Neuronal stem cell (in vitro differentiated cells): ENCODE measurements around the gene GPR55.
A peak's percentile ranks its signal among the peaks of the same experiment; 100 is the strongest.

ENCODE experiments used
- DNase-seq: peaks from one replicate; pipeline ENCODE4 v3.0.0-alpha.2; 2013; ENCODE audit warnings: low spot score
- H2AFZ ChIP-seq: one replicate; pipeline ENCODE4 v1.6.1; 2013; ENCODE audit warnings: mild to moderate bottlenecking, low read length, inconsistent platforms
- H2AK5ac ChIP-seq: 2 replicates; pipeline ENCODE4 v1.6.1; 2013; ENCODE audit warnings: low read depth, mild to moderate bottlenecking, inconsistent platforms, low read length, moderate library complexity, mixed read lengths
- H2BK120ac ChIP-seq: 2 replicates; pipeline ENCODE4 v1.6.1; 2013; ENCODE audit warnings: low read depth, mild to moderate bottlenecking, inconsistent platforms, low read length, moderate library complexity, mixed read lengths
- H2BK12ac ChIP-seq: one replicate; pipeline ENCODE4 v1.6.1; 2013; ENCODE audit warnings: low read length, inconsistent platforms
- H2BK15ac ChIP-seq: 2 replicates; pipeline ENCODE4 v1.6.1; 2013; ENCODE audit warnings: mild to moderate bottlenecking, low read length, inconsistent platforms, mixed read lengths
- H2BK5ac ChIP-seq: one replicate; pipeline ENCODE4 v1.6.1; 2013; ENCODE audit warnings: inconsistent platforms, mild to moderate bottlenecking, low read length, moderate library complexity
- H3K14ac ChIP-seq: one replicate; pipeline ENCODE4 v1.6.1; 2013; ENCODE audit warnings: low read length, inconsistent platforms
- H3K18ac ChIP-seq: 2 replicates; pipeline ENCODE4 v1.6.1; 2013; ENCODE audit warnings: low read length, inconsistent platforms
- H3K23ac ChIP-seq: 2 replicates; pipeline ENCODE4 v1.6.1; 2013; ENCODE audit warnings: low read depth, mild to moderate bottlenecking, mixed read lengths, low read length, inconsistent platforms; ENCODE audit not compliant: poor library complexity
- H3K27ac ChIP-seq: replicated peaks from 3 replicates; pipeline ENCODE4 v1.5.1; 2013; ENCODE audit warnings: low read length, inconsistent platforms
- H3K27me3 ChIP-seq, 3 experiments: 2 replicates each; pipeline ENCODE4 v1.6.1; 2013; ENCODE audit warnings: low read length in 3 of 3, mild to moderate bottlenecking in 2 of 3, inconsistent platforms in 1 of 3, low read depth in 1 of 3, mixed read lengths in 1 of 3, moderate library complexity in 1 of 3; ENCODE audit not compliant: control insufficient read depth in 3 of 3, insufficient read depth in 3 of 3
- H3K36me3 ChIP-seq, 2 donors: replicated peaks in 1 of 2; 2 replicates each; pipeline ENCODE4 v1.6.1; 2013; ENCODE audit warnings: low read length in 2 of 2; ENCODE audit not compliant: control insufficient read depth in 2 of 2, insufficient read depth in 2 of 2
- H3K4ac ChIP-seq: 2 replicates; pipeline ENCODE4 v1.6.1; 2013; ENCODE audit warnings: inconsistent platforms, mild to moderate bottlenecking, low read length, moderate library complexity
- H3K4me1 ChIP-seq, 2 donors: 1 replicate in 1 of 2; 2 replicates in 1 of 2; pipeline ENCODE4 v1.6.1; 2013; ENCODE audit warnings: low read length in 2 of 2, low read depth in 1 of 2; ENCODE audit not compliant: control insufficient read depth in 2 of 2, insufficient read depth in 1 of 2
- H3K4me2 ChIP-seq: one replicate; pipeline ENCODE4 v1.6.1; 2013; ENCODE audit warnings: mild to moderate bottlenecking, low read length, inconsistent platforms; ENCODE audit not compliant: insufficient read depth, poor library complexity, severe bottlenecking
- H3K4me3 ChIP-seq, 2 donors: 2 replicates each; pipeline ENCODE4 v1.5.1; 2013; ENCODE audit warnings: low read length in 2 of 2, mild to moderate bottlenecking in 2 of 2, inconsistent platforms in 1 of 2, moderate library complexity in 1 of 2
- H3K79me1 ChIP-seq: one replicate; pipeline ENCODE4 v1.6.1; 2013; ENCODE audit warnings: low read depth, mild to moderate bottlenecking, inconsistent platforms, low read length, moderate library complexity
- H3K9ac ChIP-seq: one replicate; pipeline ENCODE4 v1.6.1; 2013; ENCODE audit warnings: mild to moderate bottlenecking, low read depth, low read length, inconsistent platforms; ENCODE audit not compliant: poor library complexity
- H3K9me3 ChIP-seq, 2 donors: replicated peaks in 1 of 2; 2 replicates each; pipeline versions ENCODE3 to v1.6.1; 2013; ENCODE audit warnings: low read length in 2 of 2, mild to moderate bottlenecking in 2 of 2, inconsistent platforms in 1 of 2, low read depth in 1 of 2, mixed read lengths in 1 of 2, moderate library complexity in 1 of 2; ENCODE audit not compliant: control insufficient read depth in 2 of 2, insufficient read depth in 1 of 2
- H4K8ac ChIP-seq: one replicate; pipeline ENCODE4 v1.6.1; 2013; ENCODE audit warnings: low read depth, mild to moderate bottlenecking, inconsistent platforms, low read length, moderate library complexity
- H4K91ac ChIP-seq: one replicate; pipeline ENCODE4 v1.6.1; 2013; ENCODE audit warnings: low read length, low read depth, mild to moderate bottlenecking, inconsistent platforms; ENCODE audit not compliant: poor library complexity
- WGBS, 2 donors: extraction: QIAGEN DNeasy Blood & Tissue Kit; methylation state at CpG; one replicate each; pipeline ENCODE4 v1.1.7; 2013; ENCODE audit warnings: missing lambda C conversion rate in 2 of 2, mixed read lengths in 1 of 2; ENCODE audit not compliant: insufficient read length in 2 of 2, insufficient replicate concordance in 1 of 2; ENCODE audit errors: extremely low coverage in 2 of 2; 5-methylcytosine and 5-hydroxymethylcytosine counted together

GPR55 gene

GRCh38 chr2:230903231-230904150, 21.6 kb downstream of the GPR55 start:
- Histone ChIP-seq H2BK120ac (no peak overlapping the region), H2BK5ac (no peak overlapping the region), H2AFZ (no peak overlapping the region), H2AK5ac (no peak overlapping the region), H3K27me3 (peaks cover 0 to 2% (median 0%) of the 10 kb centered on the region in 3 experiments), H3K9ac (no peak overlapping the region), H3K36me3 (no peaks in the 10 kb centered on the region), H2BK12ac (no peak overlapping the region), H3K27ac (no peak overlapping the region), H3K79me1 (no peaks in the 10 kb centered on the region), H3K9me3 (no peaks in the 10 kb centered on the region), H3K4ac (no peak overlapping the region), H3K23ac (no peak overlapping the region), H2BK15ac (no peak overlapping the region), H3K4me2 (no peak overlapping the region), H3K4me1 (peaks cover 12 to 32% of the 10 kb centered on the region in 2 donors), H3K4me3 (peak overlapping the region in 1 of 2 donors; percentile 28), H3K18ac (no peak overlapping the region), H4K8ac (no peak overlapping the region), H4K91ac (no peak overlapping the region), H3K14ac (no peak overlapping the region)
- WGBS, 2 donors: no CpG with 5 or more reads among the region's 19 CpGs
- DNase-seq: no peak

- H3K79me1 ChIP-seq: no peaks in the 10 kb centered on the region
- H3K4ac ChIP-seq: no peak overlapping the region
- H2BK12ac ChIP-seq: no peak overlapping the region
- H3K9me3 ChIP-seq: no peaks in the 10 kb centered on the region
- H4K8ac ChIP-seq: no peak overlapping the region
- H3K27ac ChIP-seq: no peak overlapping the region
- H2AFZ ChIP-seq: no peak overlapping the region
- no peak overlapping the region for H3K9ac ChIP-seq
- H3K18ac ChIP-seq: no peak overlapping the region
- peaks cover 12 to 28% of the 10 kb centered on the region in 2 donors for H3K4me1 ChIP-seq
- no peak overlapping the region for H2BK5ac ChIP-seq
- H3K14ac ChIP-seq: no peak overlapping the region
- H2AK5ac ChIP-seq: no peak overlapping the region
- peak; percentile 54 for DNase-seq
- peaks cover 0 to 2% (median 0%) of the 10 kb centered on the region in 3 experiments for H3K27me3 ChIP-seq
- peak overlapping the region; percentile 31 for H3K23ac ChIP-seq
- no peaks in the 10 kb centered on the region for H3K36me3 ChIP-seq
- H3K4me2 ChIP-seq: no peak overlapping the region
- H4K91ac ChIP-seq: no peak overlapping the region
- H3K4me3 ChIP-seq: no peak overlapping the region
- H2BK120ac ChIP-seq: no peak overlapping the region
- WGBS, 2 donors: no CpG with 5 or more reads among the region's 8 CpGs
- H2BK15ac ChIP-seq: no peak overlapping the region
Measured at GRCh38 chr2:230902180-230902899, 22.7 kb downstream of the GPR55 start.

GRCh38 chr2:230901006-230901405, 24.0 kb downstream of the GPR55 start:
- DNase-seq: no peak
- H2BK5ac ChIP-seq: no peak overlapping the region
- H3K36me3 ChIP-seq: no peaks in the 10 kb centered on the region
- peak overlapping the region; percentile 49 for H2BK12ac ChIP-seq
- no peak overlapping the region for H2BK15ac ChIP-seq
- H2AFZ ChIP-seq: no peak overlapping the region
- H4K91ac ChIP-seq: no peak overlapping the region
- H3K9me3 ChIP-seq: no peaks in the 10 kb centered on the region
- H3K4ac ChIP-seq: no peak overlapping the region
- no peak overlapping the region for H3K4me3 ChIP-seq
- H3K9ac ChIP-seq: no peak overlapping the region
- H3K4me2 ChIP-seq: no peak overlapping the region
- no peak overlapping the region for H2AK5ac ChIP-seq
- H3K79me1 ChIP-seq: no peaks in the 10 kb centered on the region
- H3K14ac ChIP-seq: no peak overlapping the region
- H3K27ac ChIP-seq: no peak overlapping the region
- peaks cover 0 to 2% (median 0%) of the 10 kb centered on the region in 3 experiments for H3K27me3 ChIP-seq
- no peak overlapping the region for H3K23ac ChIP-seq
- no CpG with 5 or more reads among the region's 5 CpGs for WGBS, 2 donors
- H4K8ac ChIP-seq: no peak overlapping the region
- no peak overlapping the region for H2BK120ac ChIP-seq
- H3K4me1 ChIP-seq: peaks cover 12 to 28% of the 10 kb centered on the region in 2 donors
- H3K18ac ChIP-seq: no peak overlapping the region
